Neuronal stem cell (in vitro differentiated cells): ENCODE data around the gene SIMC1.

Experiments
- DNase-seq: peaks from one replicate; pipeline ENCODE4 v3.0.0-alpha.2; 2013; ENCODE audit warnings: low spot score
- H2AFZ ChIP-seq: one replicate; pipeline ENCODE4 v1.6.1; 2013; ENCODE audit warnings: mild to moderate bottlenecking, low read length, inconsistent platforms
- H2AK5ac ChIP-seq: 2 replicates; pipeline ENCODE4 v1.6.1; 2013; ENCODE audit warnings: low read depth, mild to moderate bottlenecking, inconsistent platforms, low read length, moderate library complexity, mixed read lengths
- H2BK120ac ChIP-seq: 2 replicates; pipeline ENCODE4 v1.6.1; 2013; ENCODE audit warnings: low read depth, mild to moderate bottlenecking, inconsistent platforms, low read length, moderate library complexity, mixed read lengths
- H2BK12ac ChIP-seq: one replicate; pipeline ENCODE4 v1.6.1; 2013; ENCODE audit warnings: low read length, inconsistent platforms
- H2BK15ac ChIP-seq: 2 replicates; pipeline ENCODE4 v1.6.1; 2013; ENCODE audit warnings: mild to moderate bottlenecking, low read length, inconsistent platforms, mixed read lengths
- H2BK5ac ChIP-seq: one replicate; pipeline ENCODE4 v1.6.1; 2013; ENCODE audit warnings: inconsistent platforms, mild to moderate bottlenecking, low read length, moderate library complexity
- H3K14ac ChIP-seq: one replicate; pipeline ENCODE4 v1.6.1; 2013; ENCODE audit warnings: low read length, inconsistent platforms
- H3K18ac ChIP-seq: 2 replicates; pipeline ENCODE4 v1.6.1; 2013; ENCODE audit warnings: low read length, inconsistent platforms
- H3K23ac ChIP-seq: 2 replicates; pipeline ENCODE4 v1.6.1; 2013; ENCODE audit warnings: low read depth, mild to moderate bottlenecking, mixed read lengths, low read length, inconsistent platforms; ENCODE audit not compliant: poor library complexity
- H3K27ac ChIP-seq: replicated peaks from 3 replicates; pipeline ENCODE4 v1.5.1; 2013; ENCODE audit warnings: low read length, inconsistent platforms
- H3K27me3 ChIP-seq, 3 experiments: 2 replicates each; pipeline ENCODE4 v1.6.1; 2013; ENCODE audit warnings: low read length in 3 of 3, mild to moderate bottlenecking in 2 of 3, inconsistent platforms in 1 of 3, low read depth in 1 of 3, mixed read lengths in 1 of 3, moderate library complexity in 1 of 3; ENCODE audit not compliant: control insufficient read depth in 3 of 3, insufficient read depth in 3 of 3
- H3K36me3 ChIP-seq, 2 donors: replicated peaks in 1 of 2; 2 replicates each; pipeline ENCODE4 v1.6.1; 2013; ENCODE audit warnings: low read length in 2 of 2; ENCODE audit not compliant: control insufficient read depth in 2 of 2, insufficient read depth in 2 of 2
- H3K4ac ChIP-seq: 2 replicates; pipeline ENCODE4 v1.6.1; 2013; ENCODE audit warnings: inconsistent platforms, mild to moderate bottlenecking, low read length, moderate library complexity
- H3K4me1 ChIP-seq, 2 donors: 1 replicate in 1 of 2; 2 replicates in 1 of 2; pipeline ENCODE4 v1.6.1; 2013; ENCODE audit warnings: low read length in 2 of 2, low read depth in 1 of 2; ENCODE audit not compliant: control insufficient read depth in 2 of 2, insufficient read depth in 1 of 2
- H3K4me2 ChIP-seq: one replicate; pipeline ENCODE4 v1.6.1; 2013; ENCODE audit warnings: mild to moderate bottlenecking, low read length, inconsistent platforms; ENCODE audit not compliant: insufficient read depth, poor library complexity, severe bottlenecking
- H3K4me3 ChIP-seq, 2 donors: 2 replicates each; pipeline ENCODE4 v1.5.1; 2013; ENCODE audit warnings: low read length in 2 of 2, mild to moderate bottlenecking in 2 of 2, inconsistent platforms in 1 of 2, moderate library complexity in 1 of 2
- H3K79me1 ChIP-seq: one replicate; pipeline ENCODE4 v1.6.1; 2013; ENCODE audit warnings: low read depth, mild to moderate bottlenecking, inconsistent platforms, low read length, moderate library complexity
- H3K9ac ChIP-seq: one replicate; pipeline ENCODE4 v1.6.1; 2013; ENCODE audit warnings: mild to moderate bottlenecking, low read depth, low read length, inconsistent platforms; ENCODE audit not compliant: poor library complexity
- H3K9me3 ChIP-seq, 2 donors: replicated peaks in 1 of 2; 2 replicates each; pipeline versions ENCODE3 to v1.6.1; 2013; ENCODE audit warnings: low read length in 2 of 2, mild to moderate bottlenecking in 2 of 2, inconsistent platforms in 1 of 2, low read depth in 1 of 2, mixed read lengths in 1 of 2, moderate library complexity in 1 of 2; ENCODE audit not compliant: control insufficient read depth in 2 of 2, insufficient read depth in 1 of 2
- H4K8ac ChIP-seq: one replicate; pipeline ENCODE4 v1.6.1; 2013; ENCODE audit warnings: low read depth, mild to moderate bottlenecking, inconsistent platforms, low read length, moderate library complexity
- H4K91ac ChIP-seq: one replicate; pipeline ENCODE4 v1.6.1; 2013; ENCODE audit warnings: low read length, low read depth, mild to moderate bottlenecking, inconsistent platforms; ENCODE audit not compliant: poor library complexity
- WGBS, 2 donors: extraction: QIAGEN DNeasy Blood & Tissue Kit; methylation state at CpG; one replicate each; pipeline ENCODE4 v1.1.7; 2013; ENCODE audit warnings: missing lambda C conversion rate in 2 of 2, mixed read lengths in 1 of 2; ENCODE audit not compliant: insufficient read length in 2 of 2, insufficient replicate concordance in 1 of 2; ENCODE audit errors: extremely low coverage in 2 of 2; 5-methylcytosine and 5-hydroxymethylcytosine counted together

Gene SIMC1

DNA sequence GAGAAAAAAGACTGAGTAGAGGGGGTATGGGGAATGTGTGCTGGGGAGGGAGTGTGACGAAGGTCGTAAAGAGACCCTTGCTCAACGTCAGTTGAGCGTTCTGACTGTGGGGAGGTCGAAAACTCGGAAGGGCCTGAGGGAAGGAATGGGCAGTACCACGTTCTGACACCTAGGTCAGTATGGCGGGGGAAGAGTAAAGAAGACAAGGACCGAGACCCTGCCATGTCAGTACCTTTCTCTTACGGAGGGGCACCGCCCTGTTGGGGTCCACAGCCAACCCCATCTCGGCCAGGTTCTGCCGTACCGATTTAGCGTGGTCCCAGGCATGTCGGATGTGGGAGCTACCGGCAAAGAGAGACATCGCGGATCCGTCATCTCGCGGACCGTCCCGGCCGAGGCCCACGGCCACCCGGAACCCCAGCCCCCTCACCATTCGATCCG is 149.8 kb downstream of the SIMC1 start:
- Histone ChIP-seq H2BK120ac (no peak overlapping the region), H2BK12ac (no peak overlapping the region), H3K4me2 (peak overlapping the region; percentile 98), H3K9ac (peak overlapping the region; percentile 82), H3K4me1 (peaks cover 1 to 10% of the 10 kb centered on the region in 2 donors), H2BK5ac (no peak overlapping the region), H3K18ac (no peak overlapping the region), H4K91ac (no peak overlapping the region), H3K79me1 (peaks cover 3% of the 10 kb centered on the region), H3K23ac (no peak overlapping the region), H2AK5ac (no peak overlapping the region), H3K27me3 (no peaks in the 10 kb centered on the region), H2AFZ (peak overlapping the region; percentile 92), H3K9me3 (no peaks in the 10 kb centered on the region), H3K4me3 (peak overlapping the region; percentile 84 to 88), H3K36me3 (peaks cover 18 to 66% of the 10 kb centered on the region in 2 donors), H3K14ac (peak overlapping the region; percentile 49), H4K8ac (no peak overlapping the region), H3K4ac (no peak overlapping the region), H2BK15ac (no peak overlapping the region), H3K27ac (no peak overlapping the region)
- DNase-seq = no peak
- WGBS, 2 donors = no CpG with 5 or more reads among the region's 29 CpGs

DNA sequence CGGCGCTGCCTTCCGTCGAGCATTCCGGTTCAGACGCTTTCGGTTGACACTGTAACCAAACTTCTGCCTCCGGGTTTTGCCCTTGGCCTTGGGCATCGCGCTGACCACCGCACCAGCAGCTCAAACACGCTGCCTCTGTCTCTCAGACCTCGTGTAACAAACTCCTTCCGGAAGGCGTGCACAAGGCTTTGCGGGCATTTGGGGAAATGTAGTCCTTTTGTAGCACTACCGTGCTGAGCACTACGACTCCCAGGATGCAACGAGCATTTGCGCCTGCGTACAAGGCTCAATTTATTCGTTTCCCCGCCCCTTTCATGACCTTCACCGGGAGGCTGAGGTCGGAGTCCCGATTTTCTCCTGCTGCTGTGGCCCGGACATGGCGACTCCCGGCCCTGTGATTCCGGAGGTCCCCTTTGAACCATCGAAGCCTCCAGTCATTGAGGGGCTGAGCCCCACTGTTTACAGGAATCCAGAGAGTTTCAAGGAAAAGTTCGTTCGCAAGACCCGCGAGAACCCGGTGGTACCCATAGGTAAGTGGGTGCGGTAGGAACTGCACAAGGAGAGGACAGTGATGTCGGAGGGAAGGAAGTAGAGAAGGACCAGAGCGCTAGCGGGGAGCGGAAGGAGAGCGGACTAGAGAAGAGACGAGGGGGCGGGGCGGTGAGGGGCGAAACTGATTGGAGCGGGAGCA is 150.4 kb downstream of the SIMC1 start, which contains the start of the genes HIGD2A and NOP16:
TSS of gene HIGD2A (plus strand) at position 308 of the 691 bp plus-strand sequence. CDS start at position 377, 69 bp downstream.
TSS of gene NOP16 (minus strand) at position 155 of the 691 bp plus-strand sequence. CDS start at position 96, 59 bp downstream.
- peaks cover 13 to 65% of the 10 kb centered on the region in 2 donors for H3K36me3 ChIP-seq
- no peak within 1 kb of the TSS for H4K91ac ChIP-seq
- no peak within 1 kb of the TSS for H2BK12ac ChIP-seq
- peak within 1 kb of the TSS; percentile 90 for H3K27ac ChIP-seq
- DNase-seq = peak; percentile 98
- peak within 1 kb of the TSS; percentile 49 for H3K14ac ChIP-seq
- peaks cover 1 to 10% of the 10 kb centered on the region in 2 donors for H3K4me1 ChIP-seq
- H2AFZ ChIP-seq = peak within 1 kb of the TSS; percentile 92
- peak within 1 kb of the TSS; percentile 70 for H3K23ac ChIP-seq
- H2AK5ac ChIP-seq = no peak within 1 kb of the TSS
- H3K9me3 ChIP-seq = no peaks in the 10 kb centered on the region
- no CpG with 5 or more reads among the region's 47 CpGs for WGBS, 2 donors
- H2BK15ac ChIP-seq = peak within 1 kb of the TSS; percentile 30
- H3K4me3 ChIP-seq = peak within 1 kb of the TSS; percentile 84 to 89
- H2BK5ac ChIP-seq = peak within 1 kb of the TSS; percentile 83
- H3K18ac ChIP-seq = peak within 1 kb of the TSS; percentile 76
- peak within 1 kb of the TSS; percentile 98 for H3K4me2 ChIP-seq
- no peak within 1 kb of the TSS for H2BK120ac ChIP-seq
- H3K4ac ChIP-seq = no peak within 1 kb of the TSS
- H3K79me1 ChIP-seq = peaks cover 3% of the 10 kb centered on the region
- peak within 1 kb of the TSS; percentile 97 for H3K9ac ChIP-seq
- H3K27me3 ChIP-seq = no peaks in the 10 kb centered on the region
- no peak within 1 kb of the TSS for H4K8ac ChIP-seq

DNA sequence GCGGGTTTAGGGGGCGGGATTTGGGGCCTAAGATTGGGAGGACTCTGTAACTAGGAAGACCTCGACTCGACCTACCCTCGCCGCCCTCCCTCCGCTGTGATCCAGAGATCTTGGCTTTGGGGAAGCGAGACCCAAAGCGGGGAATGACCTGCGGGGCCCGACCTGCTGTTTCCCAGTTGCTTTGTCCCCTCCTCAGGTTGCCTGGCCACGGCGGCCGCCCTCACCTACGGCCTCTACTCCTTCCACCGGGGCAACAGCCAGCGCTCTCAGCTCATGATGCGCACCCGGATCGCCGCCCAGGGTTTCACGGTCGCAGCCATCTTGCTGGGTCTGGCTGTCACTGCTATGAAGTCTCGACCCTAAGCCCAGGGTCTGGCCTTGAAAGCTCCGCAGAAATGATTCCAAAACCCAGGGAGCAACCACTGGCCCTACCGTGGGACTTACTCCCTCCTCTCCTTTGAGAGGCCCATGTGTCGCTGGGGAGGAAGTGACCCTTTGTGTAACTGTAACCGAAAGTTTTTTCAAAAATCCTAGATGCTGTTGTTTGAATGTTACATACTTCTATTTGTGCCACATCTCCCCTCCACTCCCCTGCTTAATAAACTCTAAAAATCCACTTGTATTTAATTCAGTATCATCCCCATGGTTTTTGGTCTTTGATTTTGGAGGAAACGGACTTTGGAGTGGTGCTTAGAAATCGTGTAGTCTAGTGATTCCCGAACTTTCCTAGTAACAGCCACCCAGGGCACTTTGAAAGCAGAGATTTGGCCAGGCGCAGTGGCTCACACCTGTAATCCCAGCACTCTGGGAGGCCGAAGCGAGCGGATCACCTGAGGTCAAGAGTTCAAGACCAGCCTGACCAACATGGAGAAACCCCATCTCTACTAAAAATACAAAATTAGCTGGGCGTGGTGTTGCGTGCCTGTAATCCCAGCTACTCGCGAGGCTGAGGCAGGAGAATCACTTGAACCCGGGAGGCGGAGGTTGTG is 151.2 kb downstream of the SIMC1 start:
- Histone ChIP-seq H3K23ac (peak overlapping the region; percentile 70), H4K91ac (no peak overlapping the region), H2BK120ac (no peak overlapping the region), H2AFZ (peak overlapping the region; percentile 92), H3K14ac (no peak overlapping the region), H3K36me3 (peaks cover 11 to 57% of the 10 kb centered on the region in 2 donors), H2AK5ac (no peak overlapping the region), H3K18ac (peak overlapping the region; percentile 61), H3K79me1 (peaks cover 3% of the 10 kb centered on the region), H3K9me3 (no peaks in the 10 kb centered on the region), H3K27ac (peak overlapping the region; percentile 84), H3K27me3 (no peaks in the 10 kb centered on the region), H2BK12ac (no peak overlapping the region), H3K4ac (no peak overlapping the region), H3K4me1 (peaks cover 1 to 10% of the 10 kb centered on the region in 2 donors), H2BK15ac (peak overlapping the region; percentile 30), H3K4me2 (peak overlapping the region; percentile 72), H2BK5ac (peak overlapping the region; percentile 83), H3K9ac (peak overlapping the region; percentile 97), H3K4me3 (peak overlapping the region; percentile 84 to 89), H4K8ac (no peak overlapping the region)
- WGBS, 2 donors = no CpG with 5 or more reads among the region's 41 CpGs
- DNase-seq = no peak
